T-helper 2 cell treated with Interferon-gamma antibody and Interleukin-4, amounts not matched to agents 5 μg/mL and 100 μg/mL, for 36 hours (primary cell): Measurements from ENCODE around the gene KCNQ1.

ENCODE experiments used
- DNase-seq: peaks from one replicate; pipeline ENCODE4 v3.0.0; 2021; ENCODE audit warnings: low spot score
- H3K27ac Mint-ChIP-seq: one replicate; pipeline ENCODE4 v1.8.0; 2021; ENCODE audit warnings: mild to moderate bottlenecking, mixed read lengths
- H3K27me3 Mint-ChIP-seq: one replicate; pipeline ENCODE4 v1.8.0; 2021; ENCODE audit warnings: low read depth, mixed read lengths
- H3K36me3 Mint-ChIP-seq: one replicate; pipeline ENCODE4 v1.8.0; 2021; ENCODE audit warnings: low read depth, mixed read lengths
- H3K4me1 Mint-ChIP-seq: one replicate; pipeline ENCODE4 v1.8.0; 2021; ENCODE audit warnings: low read depth, mixed read lengths
- H3K4me3 Mint-ChIP-seq: one replicate; pipeline ENCODE4 v1.8.0; 2022; ENCODE audit warnings: mild to moderate bottlenecking, moderate library complexity, mixed read lengths
- H3K9me3 Mint-ChIP-seq: one replicate; pipeline ENCODE4 v1.8.0; 2021; ENCODE audit warnings: mixed read lengths

KCNQ1 gene

DNA sequence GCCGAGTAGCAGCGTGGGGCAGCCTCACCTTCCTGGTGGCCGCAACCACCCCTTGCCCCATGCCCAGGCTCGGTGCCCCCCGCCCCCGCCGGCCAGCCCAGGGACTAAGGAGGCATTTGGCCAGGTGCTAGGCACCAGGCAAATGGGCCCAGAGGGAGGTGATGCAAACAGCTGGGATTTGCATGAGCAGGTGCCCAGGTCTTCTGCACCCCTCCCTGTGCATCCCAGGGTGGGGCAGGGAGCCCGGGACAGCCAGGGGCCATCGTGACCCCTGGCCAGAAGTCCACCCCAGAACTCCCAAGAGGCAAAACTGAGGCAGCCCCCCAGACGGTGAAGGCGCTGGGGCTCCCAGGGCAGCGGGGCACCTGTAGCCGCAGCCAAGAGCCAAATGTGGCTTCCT is 18.6 kb upstream of the KCNQ1 start:
- no peaks in the 10 kb centered on the region for H3K4me1 Mint-ChIP-seq
- no peaks in the 10 kb centered on the region for H3K36me3 Mint-ChIP-seq
- no peaks in the 10 kb centered on the region for H3K27me3 Mint-ChIP-seq
- DNase-seq: no peak
- H3K4me3 Mint-ChIP-seq: no peak overlapping the region
- H3K27ac Mint-ChIP-seq: no peak overlapping the region
- no peaks in the 10 kb centered on the region for H3K9me3 Mint-ChIP-seq

- Mint-ChIP-seq H3K4me3 (no peak overlapping the region), H3K27me3 (no peaks in the 10 kb centered on the region), H3K36me3 (no peaks in the 10 kb centered on the region), H3K4me1 (no peaks in the 10 kb centered on the region), H3K9me3 (no peaks in the 10 kb centered on the region), H3K27ac (no peak overlapping the region)
- no peak for DNase-seq
Measured at GRCh38 chr11:2426826-2427521, 17.8 kb upstream of the KCNQ1 start.

GRCh38 chr11:2427721-2428321 is 17.0 kb upstream of the KCNQ1 start:
- Mint-ChIP-seq H3K36me3 (no peaks in the 10 kb centered on the region), H3K27ac (no peak overlapping the region), H3K4me1 (no peaks in the 10 kb centered on the region), H3K27me3 (no peaks in the 10 kb centered on the region), H3K9me3 (no peaks in the 10 kb centered on the region), H3K4me3 (no peak overlapping the region)
- no peak for DNase-seq

- Mint-ChIP-seq H3K36me3 (no peaks in the 10 kb centered on the region), H3K9me3 (no peaks in the 10 kb centered on the region), H3K4me1 (no peaks in the 10 kb centered on the region), H3K4me3 (no peak overlapping the region), H3K27ac (no peak overlapping the region), H3K27me3 (no peaks in the 10 kb centered on the region)
- peak; percentile 55 for DNase-seq
Measured at GRCh38 chr11:2428322-2428795, 16.4 kb upstream of the KCNQ1 start.

GRCh38 chr11:2431395-2431794 is 13.4 kb upstream of the KCNQ1 start:
- DNase-seq: no peak

GRCh38 chr11:2432171-2432621 is 12.6 kb upstream of the KCNQ1 start:
- H3K4me3 Mint-ChIP-seq: no peak overlapping the region
- no peaks in the 10 kb centered on the region for H3K27me3 Mint-ChIP-seq
- no peaks in the 10 kb centered on the region for H3K9me3 Mint-ChIP-seq
- H3K27ac Mint-ChIP-seq: no peak overlapping the region
- DNase-seq: no peak
- H3K36me3 Mint-ChIP-seq: no peaks in the 10 kb centered on the region
- no peaks in the 10 kb centered on the region for H3K4me1 Mint-ChIP-seq

More at GRCh38 chr11:2431395-2431794, 13.4 kb upstream of the KCNQ1 start:
- Mint-ChIP-seq H3K27me3 (no peaks in the 10 kb centered on the region), H3K4me3 (no peak overlapping the region), H3K9me3 (no peaks in the 10 kb centered on the region), H3K4me1 (no peaks in the 10 kb centered on the region), H3K36me3 (no peaks in the 10 kb centered on the region), H3K27ac (no peak overlapping the region)

GRCh38 chr11:2432628-2433071 is 12.2 kb upstream of the KCNQ1 start:
- Mint-ChIP-seq H3K27ac (no peak overlapping the region), H3K27me3 (peaks cover 2% of the 10 kb centered on the region), H3K4me1 (no peaks in the 10 kb centered on the region), H3K9me3 (no peaks in the 10 kb centered on the region), H3K36me3 (no peaks in the 10 kb centered on the region), H3K4me3 (no peak overlapping the region)
- no peak for DNase-seq

- H3K9me3 Mint-ChIP-seq: no peaks in the 10 kb centered on the region
- no peak overlapping the region for H3K4me3 Mint-ChIP-seq
- H3K4me1 Mint-ChIP-seq: no peaks in the 10 kb centered on the region
- no peaks in the 10 kb centered on the region for H3K36me3 Mint-ChIP-seq
- no peak overlapping the region for H3K27ac Mint-ChIP-seq
- H3K27me3 Mint-ChIP-seq: peaks cover 5% of the 10 kb centered on the region
- DNase-seq: no peak
Measured at GRCh38 chr11:2433106-2433925, 11.5 kb upstream of the KCNQ1 start.

- H3K4me1 Mint-ChIP-seq: no peaks in the 10 kb centered on the region
- DNase-seq: no peak
- H3K9me3 Mint-ChIP-seq: no peaks in the 10 kb centered on the region
- H3K36me3 Mint-ChIP-seq: no peaks in the 10 kb centered on the region
- H3K4me3 Mint-ChIP-seq: no peak overlapping the region
- no peak overlapping the region for H3K27ac Mint-ChIP-seq
- peaks cover 6% of the 10 kb centered on the region for H3K27me3 Mint-ChIP-seq
Measured at GRCh38 chr11:2434008-2434407, 10.8 kb upstream of the KCNQ1 start.

- no peak for DNase-seq
- no peaks in the 10 kb centered on the region for H3K4me1 Mint-ChIP-seq
- peaks cover 8% of the 10 kb centered on the region for H3K27me3 Mint-ChIP-seq
- no peak overlapping the region for H3K4me3 Mint-ChIP-seq
- H3K36me3 Mint-ChIP-seq: no peaks in the 10 kb centered on the region
- H3K9me3 Mint-ChIP-seq: no peaks in the 10 kb centered on the region
- no peak overlapping the region for H3K27ac Mint-ChIP-seq
Measured at GRCh38 chr11:2434506-2435255, 10.1 kb upstream of the KCNQ1 start.

GRCh38 chr11:2435288-2436012 is 9.4 kb upstream of the KCNQ1 start:
- Mint-ChIP-seq H3K9me3 (no peaks in the 10 kb centered on the region), H3K27me3 (peaks cover 8% of the 10 kb centered on the region), H3K36me3 (no peaks in the 10 kb centered on the region), H3K4me3 (no peak overlapping the region), H3K4me1 (no peaks in the 10 kb centered on the region), H3K27ac (no peak overlapping the region)
- no peak for DNase-seq

DNA sequence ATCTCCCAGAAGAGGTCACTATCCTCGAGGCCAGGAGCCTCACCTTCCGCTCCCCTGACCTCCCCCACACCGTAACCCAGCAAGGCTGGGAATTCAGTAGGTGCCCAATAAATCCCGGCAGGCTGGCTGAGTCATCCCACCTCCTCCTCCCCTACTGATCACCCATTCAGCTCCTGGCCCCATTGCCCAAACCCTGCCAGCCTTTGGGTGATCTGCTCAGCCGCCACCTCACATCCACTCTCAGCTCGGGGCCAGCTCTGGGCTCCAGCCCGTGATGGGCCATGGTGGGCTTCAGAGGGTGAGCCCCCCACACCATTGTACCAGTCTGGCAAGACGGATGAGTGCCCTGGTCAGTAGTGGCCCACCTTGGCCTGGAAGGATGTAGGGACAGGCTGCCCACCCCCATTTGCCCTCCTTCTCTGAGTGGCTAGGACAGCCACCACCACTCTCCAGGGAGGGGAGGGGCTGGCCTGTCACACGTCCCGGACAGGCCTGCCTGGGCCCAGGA is 8.7 kb upstream of the KCNQ1 start:
- no peak overlapping the region for H3K4me3 Mint-ChIP-seq
- no peaks in the 10 kb centered on the region for H3K4me1 Mint-ChIP-seq
- H3K27me3 Mint-ChIP-seq: peaks cover 8% of the 10 kb centered on the region
- DNase-seq: no peak
- no peaks in the 10 kb centered on the region for H3K9me3 Mint-ChIP-seq
- no peak overlapping the region for H3K27ac Mint-ChIP-seq
- no peaks in the 10 kb centered on the region for H3K36me3 Mint-ChIP-seq

GRCh38 chr11:2436521-2437031 is 8.2 kb upstream of the KCNQ1 start:
- Mint-ChIP-seq H3K4me1 (no peaks in the 10 kb centered on the region), H3K36me3 (no peaks in the 10 kb centered on the region), H3K27ac (no peak overlapping the region), H3K27me3 (peaks cover 8% of the 10 kb centered on the region), H3K4me3 (no peak overlapping the region), H3K9me3 (no peaks in the 10 kb centered on the region)
- DNase-seq: no peak
